ENCODE data around the gene FCAR. TPM values are rescaled to one million over a fixed set of nuclear protein-coding genes. Genes with fewer than 3 reads are reported as not detected.

The FCAR gene
- total RNA-seq, 1 donor from 2014 or later, result not detected

Other genes starting within 250 kb of the FCAR start
- gene LILRB1, start 243.8 kb upstream of the FCAR start, total RNA-seq, result not detected in 2 replicates
- not detected in 2 replicates for gene LILRB4, start 211.2 kb upstream of the FCAR start, total RNA-seq
- gene KIR3DL3, start 149.8 kb upstream of the FCAR start, total RNA-seq, result not detected in 2 replicates
- gene KIR2DL3, start 135.7 kb upstream of the FCAR start, total RNA-seq, result not detected in 2 replicates
- not detected in 2 replicates for gene KIR2DL1, start 104.4 kb upstream of the FCAR start, total RNA-seq
- gene KIR2DL4, start 70.6 kb upstream of the FCAR start, total RNA-seq, result not detected in 2 replicates
- gene KIR3DL1, start 57.8 kb upstream of the FCAR start, total RNA-seq, result not detected in 2 replicates
- gene KIR2DS4, start 41.6 kb upstream of the FCAR start, total RNA-seq, result not detected in 2 replicates
- gene KIR3DL2, start 23.8 kb upstream of the FCAR start, total RNA-seq, result not detected in 2 replicates
- not detected in 2 replicates for gene NCR1, start 31.9 kb downstream of the FCAR start, total RNA-seq
- gene NLRP7, start 73.3 kb downstream of the FCAR start, total RNA-seq, result not detected in 2 replicates
- 0.20 and 0.28 TPM in 2 replicates for gene NLRP2, start 92.1 kb downstream of the FCAR start, total RNA-seq
- not detected in 2 replicates for gene GP6, start 164.0 kb downstream of the FCAR start, total RNA-seq
- 10.6 and 13.8 TPM in 2 replicates for gene RDH13, start 188.9 kb downstream of the FCAR start, total RNA-seq
- 4.7 and 7.5 TPM in 2 replicates for gene EPS8L1, start 201.6 kb downstream of the FCAR start, total RNA-seq
- gene PPP1R12C, start 243.4 kb downstream of the FCAR start, total RNA-seq, result 34.8 and 37.1 TPM in 2 replicates